NCI-H510A treated with DMSO at 0.1 percent for 48 hours (cell line): ENCODE results near the gene DPEP3.
"Not testable (repeated sequence)": the region's sequence is repeated elsewhere in the genome, so short reads cannot be mapped to it uniquely, and the experiment has no call there.

Source experiments
- DNase-seq: peaks from one replicate; lab custom pipeline; 2025; lab: John Stamatoyannopoulos, UW

The DPEP3 gene, protein sequence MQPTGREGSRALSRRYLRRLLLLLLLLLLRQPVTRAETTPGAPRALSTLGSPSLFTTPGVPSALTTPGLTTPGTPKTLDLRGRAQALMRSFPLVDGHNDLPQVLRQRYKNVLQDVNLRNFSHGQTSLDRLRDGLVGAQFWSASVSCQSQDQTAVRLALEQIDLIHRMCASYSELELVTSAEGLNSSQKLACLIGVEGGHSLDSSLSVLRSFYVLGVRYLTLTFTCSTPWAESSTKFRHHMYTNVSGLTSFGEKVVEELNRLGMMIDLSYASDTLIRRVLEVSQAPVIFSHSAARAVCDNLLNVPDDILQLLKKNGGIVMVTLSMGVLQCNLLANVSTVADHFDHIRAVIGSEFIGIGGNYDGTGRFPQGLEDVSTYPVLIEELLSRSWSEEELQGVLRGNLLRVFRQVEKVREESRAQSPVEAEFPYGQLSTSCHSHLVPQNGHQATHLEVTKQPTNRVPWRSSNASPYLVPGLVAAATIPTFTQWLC

DNA sequence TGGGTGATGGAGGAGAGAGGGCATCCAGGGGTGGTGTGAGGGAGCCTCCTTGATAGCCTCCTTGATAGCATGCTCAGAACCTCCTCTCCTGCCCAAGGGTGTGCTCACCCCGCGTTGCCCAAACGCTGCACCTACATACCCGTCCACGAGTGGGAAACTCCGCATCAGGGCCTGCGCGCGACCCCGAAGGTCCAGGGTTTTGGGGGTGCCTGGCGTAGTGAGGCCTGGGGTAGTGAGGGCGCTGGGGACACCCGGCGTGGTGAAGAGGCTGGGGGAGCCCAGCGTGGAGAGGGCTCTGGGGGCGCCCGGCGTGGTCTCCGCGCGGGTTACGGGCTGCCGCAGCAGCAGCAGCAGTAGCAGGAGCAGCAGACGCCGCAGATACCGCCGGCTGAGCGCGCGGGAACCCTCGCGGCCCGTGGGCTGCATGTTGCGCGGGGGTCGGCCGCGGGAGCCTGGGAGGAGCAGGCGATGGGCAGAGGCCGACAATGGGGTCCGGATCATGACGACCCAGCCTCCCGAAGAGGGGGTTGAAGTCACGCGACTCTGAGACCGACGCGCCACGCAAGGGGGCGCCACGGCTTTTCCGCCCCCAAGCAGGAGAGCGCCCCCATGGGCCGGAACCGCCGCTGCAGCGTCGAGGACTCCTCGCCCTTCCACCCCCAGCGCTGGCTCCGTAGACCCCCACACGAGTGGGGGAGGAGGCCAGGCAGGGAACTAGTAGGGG is at the start of gene DPEP3:
DPEP3 (minus strand) TSS at position 545 of the 724 bp plus-strand sequence; CDS start at position 426, 119 bp downstream.
- DNase-seq, result no peak

DNA sequence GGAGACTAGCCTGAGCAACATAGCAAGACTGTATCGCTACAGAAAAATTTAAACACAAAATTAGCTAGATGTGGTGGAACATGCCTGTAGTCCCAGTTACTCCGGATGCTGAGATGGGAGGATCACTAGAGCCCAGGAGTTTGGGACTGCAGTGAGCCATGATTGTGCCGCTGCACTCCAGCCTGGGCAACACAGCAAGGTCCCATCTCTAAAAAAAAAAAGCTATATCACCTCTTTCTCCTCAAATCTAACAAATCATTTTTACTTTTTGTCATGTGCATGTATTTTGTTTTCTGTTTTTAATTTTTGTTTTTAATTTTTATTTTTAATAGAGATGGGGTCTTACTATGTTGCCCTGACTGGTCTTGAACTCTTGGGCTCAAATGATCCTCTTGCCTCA is 48.7 kb upstream of the DPEP3 start:
- DNase-seq, result no peak

DNA sequence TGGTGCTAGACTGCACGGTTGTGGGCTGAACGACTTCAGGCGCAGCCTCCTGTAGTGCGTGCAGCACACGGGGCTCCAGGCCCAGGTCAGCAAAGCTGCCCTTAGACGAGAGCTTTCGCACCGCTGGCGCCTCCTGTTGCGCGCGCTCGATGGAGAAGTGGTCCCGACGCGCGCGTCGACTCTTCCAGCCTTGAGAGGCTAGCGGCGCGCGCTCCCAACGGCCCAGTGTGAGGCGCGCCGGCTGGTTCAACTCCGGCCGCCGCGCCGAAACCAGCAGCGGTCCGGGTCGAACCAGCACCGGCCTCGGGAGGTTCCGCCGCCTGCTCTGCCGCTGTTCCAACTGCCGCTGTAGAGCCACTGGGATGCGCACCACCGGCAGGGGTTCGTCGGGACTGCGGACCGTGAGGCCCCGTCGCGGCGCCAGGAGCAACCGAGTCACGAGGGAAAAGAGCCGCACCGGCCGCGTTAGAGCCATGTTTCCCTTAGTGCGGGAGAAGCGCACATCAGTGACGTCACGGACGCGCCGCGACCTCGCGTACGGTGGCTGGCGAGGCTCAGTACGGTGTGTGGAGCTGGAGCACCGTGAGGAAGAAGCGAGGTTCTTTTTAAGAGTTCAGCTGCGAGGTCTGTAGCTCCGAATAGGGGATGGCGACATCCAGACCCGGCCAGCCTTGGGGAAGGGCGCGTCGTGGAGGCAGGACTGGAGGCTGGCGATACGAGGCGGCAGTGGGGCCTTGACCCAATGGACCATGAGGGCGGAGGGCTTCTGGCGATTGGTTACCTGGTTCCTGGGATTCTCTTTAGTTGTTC is 42.6 kb upstream of the DPEP3 start, which contains the start of the genes DDX28 and DUS2:
DDX28 (minus strand) TSS at position 505 of the 810 bp plus-strand sequence; CDS start at position 475, 30 bp downstream.
DUS2 (plus strand) TSS at position 557 of the 810 bp plus-strand sequence. CDS start 14,740 bp downstream, outside the sequence.
- DNase-seq, result peak; percentile 80

DNA sequence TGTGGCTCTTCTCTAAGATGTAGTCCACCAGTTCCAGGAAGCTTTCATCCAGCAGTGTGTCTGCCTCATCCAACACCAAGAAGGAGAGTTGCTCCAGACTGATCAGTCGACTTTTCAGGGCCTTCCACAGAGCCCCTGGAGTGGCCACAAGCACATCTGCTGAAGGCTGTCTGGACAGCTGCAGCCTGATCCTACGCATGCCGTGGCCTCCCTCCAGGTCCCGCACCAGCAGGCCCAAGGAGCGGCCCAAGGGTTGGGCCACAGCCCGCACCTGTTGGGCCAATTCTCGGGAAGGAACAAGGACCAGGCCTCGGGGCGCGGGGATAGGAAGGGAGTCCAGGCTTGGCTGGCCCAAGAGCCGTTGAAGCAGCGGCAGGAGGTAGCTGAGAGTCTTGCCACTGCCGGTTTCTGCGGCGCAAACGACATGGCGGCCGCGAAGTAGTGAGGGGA is 42.0 kb upstream of the DPEP3 start:
- DNase-seq, result no peak

DNA sequence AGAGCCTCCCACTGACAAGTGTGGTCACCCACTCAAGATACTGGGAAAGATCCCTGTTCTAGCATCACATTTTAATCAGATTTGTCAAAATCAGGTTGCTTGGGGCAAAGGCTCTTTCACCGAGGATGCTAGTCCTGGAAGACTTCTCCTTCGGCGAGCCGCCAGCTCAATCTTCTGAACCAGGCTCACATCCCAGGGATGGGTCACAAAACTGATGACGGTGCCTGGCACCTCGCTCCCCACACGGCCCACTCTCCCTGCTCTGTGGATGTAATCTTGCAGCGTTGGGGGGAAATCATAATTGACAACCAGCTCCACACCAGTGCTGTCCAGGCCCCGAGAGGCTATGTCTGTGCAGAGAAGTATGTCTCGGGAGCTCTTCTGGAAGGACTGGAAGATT is 41.2 kb upstream of the DPEP3 start:
- no peak for DNase-seq

DNA sequence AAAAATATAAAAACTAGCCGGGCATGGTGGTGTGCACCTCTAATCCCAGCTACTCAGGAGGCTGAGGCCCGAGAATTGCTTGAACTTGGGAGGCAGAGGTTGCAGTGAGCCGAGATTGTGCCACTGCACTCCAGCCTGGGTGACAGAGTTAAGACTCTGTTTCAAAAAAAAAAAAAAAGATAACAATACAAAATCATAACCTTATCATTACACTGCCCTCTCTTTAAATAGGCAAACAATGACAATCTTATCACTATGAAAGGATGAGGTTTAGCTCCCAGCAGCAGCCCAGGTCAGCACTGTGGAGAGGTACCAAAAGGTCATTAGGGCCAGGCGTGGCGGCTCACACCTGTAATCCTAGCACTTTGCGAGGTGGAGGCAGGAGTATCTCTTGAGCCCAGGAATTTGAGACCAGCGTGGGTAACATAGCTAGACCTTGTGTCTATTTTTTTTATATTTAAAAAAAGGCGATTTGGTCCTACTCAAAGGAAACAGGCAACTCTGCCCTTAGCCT is 38.9 kb upstream of the DPEP3 start:
- no peak for DNase-seq

DNA sequence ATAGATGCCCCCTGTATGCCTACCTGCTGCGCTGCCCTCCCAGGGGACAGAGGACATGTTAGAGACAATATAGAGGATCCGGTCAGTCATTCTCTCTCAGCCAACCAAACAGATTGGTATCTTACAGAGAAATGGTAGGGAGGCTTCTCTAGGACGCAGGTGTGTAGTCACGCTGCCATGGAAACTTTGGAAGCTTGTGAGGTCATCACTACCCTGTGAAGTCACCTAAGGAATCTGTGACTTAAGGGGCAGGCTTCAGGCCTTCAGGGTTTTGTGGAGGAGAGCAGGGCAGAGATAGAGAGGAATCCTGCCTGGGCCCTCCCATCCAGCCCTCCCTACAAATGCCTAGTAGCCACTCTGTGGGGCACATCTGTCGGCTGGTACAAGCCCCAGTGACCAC is 35.4 kb upstream of the DPEP3 start, which contains the start of gene DPEP2NB:
DPEP2NB (minus strand) TSS at position 231 of the 400 bp plus-strand sequence; CDS start at position 90, 141 bp downstream.
- no peak for DNase-seq

DNA sequence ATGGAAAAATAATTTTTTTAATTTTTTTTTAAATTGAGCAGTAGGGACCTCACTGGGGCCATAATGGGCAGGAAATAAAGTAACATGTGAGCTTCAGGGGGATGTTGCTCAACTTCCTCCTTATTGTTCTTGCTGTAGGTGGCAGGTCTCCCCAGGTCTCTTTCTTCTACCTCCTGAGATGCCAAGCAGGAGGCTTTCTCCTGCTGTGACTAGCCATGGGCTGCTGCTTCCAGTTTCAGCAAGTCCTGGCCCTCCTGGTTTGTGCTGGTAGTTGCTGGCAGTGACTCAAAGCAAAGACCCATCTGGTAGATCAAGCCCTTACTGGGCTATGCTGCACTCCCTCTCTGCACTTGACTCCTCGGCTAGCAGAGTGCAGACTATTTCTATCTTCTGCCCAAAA is 33.1 kb upstream of the DPEP3 start:
- no peak for DNase-seq

DNA sequence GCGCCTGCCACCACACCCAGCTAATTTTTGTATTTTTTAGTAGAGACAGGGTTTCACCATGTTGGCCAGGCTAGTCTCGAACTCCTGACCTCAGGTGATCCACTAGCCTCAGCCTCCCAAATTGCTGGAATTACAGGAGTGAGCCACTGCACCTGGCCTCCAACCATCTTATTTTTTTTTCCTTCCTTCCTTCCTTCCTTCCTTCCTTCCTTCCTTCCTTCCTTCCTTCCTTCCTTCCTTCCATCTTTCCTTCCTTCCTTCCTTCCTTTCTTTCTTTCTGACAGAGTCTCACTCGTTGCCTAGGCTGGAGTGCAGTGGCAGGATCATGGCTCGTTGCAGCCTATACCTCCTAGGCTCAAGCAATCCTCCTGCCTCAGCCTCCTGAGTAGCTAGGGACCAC is 29.6 kb upstream of the DPEP3 start:
- DNase-seq, result not testable (repeated sequence)

DNA sequence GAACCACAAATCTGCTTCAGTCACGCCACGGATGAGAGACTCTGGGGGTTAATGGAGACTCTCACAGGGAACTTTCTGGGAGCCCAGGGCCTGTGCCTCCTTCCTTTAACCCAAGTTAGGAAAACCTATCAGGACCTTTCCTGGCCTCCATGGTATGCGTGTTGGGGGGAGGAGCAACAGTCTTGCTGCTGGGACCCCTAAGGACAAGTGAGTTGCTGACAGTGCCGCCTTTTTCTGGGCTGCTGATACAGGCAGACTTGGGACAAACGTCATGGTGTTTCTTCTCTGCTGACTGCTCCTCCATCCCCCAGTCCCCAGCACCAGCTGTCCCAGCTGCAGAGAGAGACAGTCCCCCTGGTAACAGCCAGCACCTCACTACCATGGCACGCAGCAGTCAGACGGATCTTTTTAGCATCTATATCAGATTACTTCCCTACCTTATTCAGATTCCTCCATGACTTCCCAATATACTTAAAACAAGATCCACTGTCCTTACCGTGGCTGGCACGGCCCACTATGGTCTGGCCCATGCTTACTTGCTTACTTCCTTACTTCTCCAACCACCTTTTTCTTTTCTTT is 28.9 kb upstream of the DPEP3 start:
- no peak for DNase-seq

DNA sequence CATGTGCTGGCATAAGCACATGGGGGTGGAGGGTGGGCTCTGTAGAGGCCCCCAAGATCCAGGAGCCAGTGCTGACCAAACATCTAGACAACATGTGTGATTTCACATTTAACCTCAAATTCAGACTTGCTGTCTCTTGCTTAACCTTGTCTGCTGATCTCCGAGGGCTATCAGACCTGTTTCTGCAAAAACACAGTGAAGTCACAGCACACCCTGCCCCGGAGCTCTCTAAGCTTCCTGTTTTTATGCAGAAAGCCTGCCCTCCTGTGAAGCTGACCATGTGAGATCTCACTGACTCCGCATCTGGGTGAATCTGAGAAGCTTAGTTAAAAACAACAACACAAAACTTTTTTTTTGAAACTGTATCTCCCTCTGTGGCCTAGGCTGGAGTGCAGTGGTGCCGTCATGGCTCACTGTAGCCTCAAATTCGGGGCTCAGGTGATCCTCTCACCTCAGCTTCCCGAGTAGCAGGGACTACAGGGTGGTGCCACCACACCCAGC is 25.5 kb upstream of the DPEP3 start:
- DNase-seq, result no peak

DNA sequence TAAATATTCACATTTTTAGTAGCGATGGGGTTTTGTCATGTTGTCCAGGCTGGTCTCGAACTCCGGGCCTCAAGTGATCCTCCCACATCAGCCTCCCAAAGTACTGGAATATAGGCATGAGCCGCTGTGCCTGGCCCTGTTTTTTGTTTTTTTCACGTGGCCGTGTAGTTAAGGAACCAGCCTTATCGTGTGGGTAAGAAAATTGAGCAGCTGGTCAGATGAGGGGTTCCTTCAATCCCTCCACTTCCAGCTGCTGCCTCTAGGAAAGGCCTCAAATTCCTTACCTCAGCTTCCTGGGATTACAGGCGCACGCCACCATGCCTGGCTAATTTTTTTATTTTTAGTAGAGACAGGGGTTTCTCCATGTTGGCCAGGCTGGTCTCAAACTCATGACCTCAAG is 24.9 kb upstream of the DPEP3 start:
- no peak for DNase-seq

DNA sequence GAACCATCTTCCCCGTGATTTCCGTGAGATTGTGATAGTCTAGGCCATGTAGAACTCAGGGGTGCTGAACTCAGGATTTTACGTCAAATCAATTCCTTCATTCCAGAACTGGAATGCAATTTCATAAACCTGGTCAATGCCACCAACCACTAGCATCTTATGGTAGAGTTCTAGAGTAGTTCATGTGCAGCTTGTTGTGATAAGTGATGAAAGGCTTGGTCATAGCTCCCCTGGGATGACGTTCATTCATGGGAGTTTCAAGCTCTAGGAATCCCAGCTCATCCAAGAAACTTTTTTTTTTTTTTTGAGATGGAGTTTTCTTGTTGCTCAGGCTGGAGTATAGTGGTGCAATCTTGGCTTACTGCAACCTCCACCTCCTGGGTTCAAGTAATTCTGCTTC is 22.7 kb upstream of the DPEP3 start:
- no peak for DNase-seq

DNA sequence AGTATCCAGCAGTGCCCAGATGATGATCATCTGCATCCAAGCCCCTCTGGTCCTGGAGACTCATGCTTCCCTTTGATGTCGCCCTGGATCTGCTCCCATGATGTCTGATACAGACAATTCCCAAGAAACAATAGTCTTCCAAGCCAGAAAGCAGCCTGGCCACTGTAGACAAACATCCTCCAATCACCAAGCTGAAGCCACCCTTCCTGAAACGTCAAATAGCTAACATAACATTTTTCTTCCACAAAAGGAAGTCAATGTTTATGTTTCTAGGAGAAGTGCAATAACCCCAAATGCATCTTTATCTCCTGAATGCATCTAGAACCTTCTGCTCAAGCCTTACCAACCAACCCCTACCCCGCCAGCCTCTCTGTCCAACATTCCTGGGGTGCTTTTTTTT is 20.2 kb upstream of the DPEP3 start:
- DNase-seq, result no peak

DNA sequence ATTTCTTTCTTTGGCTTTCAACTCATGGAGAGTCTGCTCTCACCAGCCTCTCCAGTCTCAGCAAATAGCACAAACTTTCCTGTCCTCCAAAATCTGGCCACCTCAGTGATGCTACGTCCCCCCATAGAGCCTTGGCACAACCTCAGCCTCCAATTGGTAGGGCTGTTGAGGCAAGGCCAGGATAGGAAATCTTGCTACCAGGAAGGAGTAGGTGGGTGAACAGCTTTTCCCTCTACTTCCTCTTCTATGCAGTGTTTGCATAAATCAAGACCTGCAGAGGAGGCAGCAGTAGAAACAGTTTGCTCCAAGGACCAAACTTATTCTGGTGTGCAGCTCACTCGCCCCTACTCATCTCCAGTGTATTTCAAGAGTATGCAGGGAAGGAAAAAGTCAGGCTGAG is 19.7 kb upstream of the DPEP3 start:
- no peak for DNase-seq

DNA sequence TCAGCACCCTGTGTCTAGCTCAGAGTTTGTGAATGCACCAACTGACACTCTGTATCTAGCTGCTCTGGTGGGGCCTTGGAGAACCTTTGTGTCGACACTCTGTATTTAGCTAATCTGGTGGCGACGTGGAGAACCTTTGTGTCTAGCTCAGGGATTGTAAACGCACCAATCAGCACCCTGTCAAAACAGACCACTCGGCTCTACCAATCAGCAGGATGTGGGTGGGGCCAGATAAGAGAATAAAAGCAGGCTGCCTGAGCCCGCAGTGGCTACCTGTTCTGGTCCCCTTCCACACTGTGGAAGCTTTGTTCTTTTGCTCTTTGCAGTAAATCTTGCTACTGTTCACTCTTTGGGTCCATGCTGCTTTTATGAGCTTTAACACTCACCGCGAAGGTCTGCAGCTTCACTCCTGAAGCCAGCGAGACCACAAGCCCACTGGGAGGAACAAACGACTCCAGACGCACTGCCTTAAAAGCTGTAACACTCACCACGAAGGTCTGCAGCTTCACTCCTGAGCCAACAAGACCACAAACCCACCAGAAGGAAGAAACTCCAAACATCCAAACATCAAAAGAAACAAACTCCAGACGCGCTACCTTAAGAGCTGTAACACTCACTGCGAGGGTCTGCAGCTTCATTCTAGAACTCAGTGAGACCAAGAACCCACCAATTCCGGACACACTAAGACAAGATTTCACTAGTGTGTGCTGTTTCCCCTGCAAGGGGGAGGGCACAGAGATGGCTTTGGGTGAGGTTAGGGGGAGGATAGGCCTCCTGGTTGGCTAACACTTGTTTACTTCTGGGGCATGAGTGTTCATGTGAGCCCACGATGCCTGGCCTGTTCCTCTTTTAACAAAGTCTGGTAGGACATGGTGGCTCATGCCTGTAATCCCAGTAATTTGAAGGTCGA is 18.7 kb upstream of the DPEP3 start, which contains the start of gene DPEP2:
DPEP2 (minus strand) TSS at position 706 of the 910 bp plus-strand sequence. CDS start 6,272 bp downstream, outside the sequence.
- not testable (repeated sequence) for DNase-seq

DNA sequence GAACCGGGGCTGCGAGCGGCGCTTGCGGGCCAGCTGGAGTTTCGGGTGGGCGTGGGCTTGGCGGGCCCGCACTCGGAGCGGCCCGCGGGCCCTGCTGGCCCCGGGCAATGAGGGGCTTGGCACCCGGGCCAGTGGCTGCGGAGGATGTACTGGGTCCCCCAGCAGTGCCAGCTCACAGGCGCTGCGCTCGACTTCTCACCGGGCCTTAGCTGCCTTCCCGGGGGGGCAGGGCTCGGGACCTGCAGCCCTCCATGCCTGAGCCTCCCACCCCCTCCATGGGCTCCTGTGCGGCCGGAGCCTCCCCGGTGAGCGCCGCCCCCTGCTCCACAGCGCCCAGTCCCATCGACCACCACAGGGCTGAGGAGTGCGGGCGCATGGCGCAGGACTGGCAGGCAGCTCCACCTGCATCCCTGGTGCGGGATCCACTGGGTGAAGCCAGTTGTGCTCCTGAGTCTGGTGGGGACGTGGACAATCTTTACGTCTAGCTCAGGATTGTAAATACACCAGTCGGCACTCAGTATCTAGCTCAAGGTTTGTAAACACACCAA is 18.0 kb upstream of the DPEP3 start:
- DNase-seq, result not testable (repeated sequence)

DNA sequence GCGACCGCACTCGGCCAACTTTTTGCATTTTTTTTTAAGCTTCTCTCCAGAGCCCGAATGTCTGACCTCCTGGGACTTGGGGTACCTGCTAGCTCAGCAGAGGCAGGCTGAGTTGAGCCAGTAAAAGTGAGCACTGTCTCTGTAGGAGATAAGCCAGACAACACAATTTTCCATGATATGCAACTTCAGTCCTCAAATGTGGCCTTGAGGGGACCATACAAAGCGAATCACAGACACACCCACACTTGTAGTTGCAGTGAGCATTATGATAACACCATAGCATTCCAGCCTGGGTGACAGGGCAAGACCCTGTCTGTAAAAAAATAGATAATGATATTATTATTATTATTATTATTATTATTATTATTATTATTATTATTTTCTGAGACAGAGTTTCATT is 16.4 kb upstream of the DPEP3 start:
- DNase-seq, result no peak

DNA sequence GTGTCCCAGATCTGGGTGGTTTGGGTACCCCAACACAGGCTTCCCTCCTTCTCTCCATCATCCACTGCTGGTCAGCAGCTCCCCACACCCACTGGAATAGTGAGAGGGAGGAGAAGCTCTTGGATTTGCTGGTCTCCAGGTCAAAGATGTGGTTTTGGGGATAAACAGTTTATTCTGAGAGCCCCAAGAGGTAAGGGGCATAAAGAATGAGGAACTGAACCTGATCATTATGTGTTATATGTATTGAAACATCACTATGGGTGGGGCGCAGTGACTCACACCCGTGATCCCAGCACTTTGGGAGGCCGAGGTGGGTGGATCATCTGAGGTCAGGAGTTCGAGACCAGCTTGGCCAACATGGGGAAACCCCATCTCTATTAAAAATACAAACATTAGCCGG is 15.1 kb upstream of the DPEP3 start:
- DNase-seq, result no peak

DNA sequence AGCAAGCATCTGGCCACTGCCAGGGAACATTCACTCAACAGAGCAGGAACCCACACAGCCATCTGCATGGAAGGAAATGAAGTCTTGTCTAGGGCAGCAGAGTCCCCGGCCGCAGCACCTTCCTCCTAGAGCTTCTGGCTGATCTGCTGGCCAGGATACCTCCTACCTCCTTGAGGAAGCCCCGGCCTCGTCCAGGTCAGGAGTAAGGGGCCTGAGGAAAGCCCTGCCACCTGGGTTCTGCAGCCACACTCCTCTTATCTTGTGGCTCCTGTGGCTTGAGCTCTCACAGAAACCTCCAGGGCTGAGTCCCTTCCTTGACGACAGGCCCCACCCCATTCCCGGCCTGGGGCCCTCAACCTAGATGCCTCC is 13.7 kb upstream of the DPEP3 start:
- DNase-seq, result not testable (repeated sequence)
